Effector memory CD8-positive, alpha-beta T cell (primary cell): Measurements from ENCODE around the gene FAM83F.
A peak's percentile ranks its signal among the peaks of the same experiment; 100 is the strongest.
"Not testable (repeated sequence)": the region's sequence is repeated elsewhere in the genome, so short reads cannot be mapped to it uniquely, and the experiment has no call there.

Source experiments
- ATAC-seq: fragments of 150-1000 bp; cut with Tn5 transposase; replicated peaks from 2 replicates; pipeline ENCODE4 v1.10.0; 2021; ENCODE audit warnings: mild to moderate bottlenecking, moderate library complexity
- DNase-seq, 3 experiments: peaks; one replicate each; pipeline ENCODE4 v3.0.0; 2021
- H3K27ac Mint-ChIP-seq, 2 donors: one replicate each; pipeline ENCODE4 v1.8.0; 2022; ENCODE audit warnings: mild to moderate bottlenecking in 2 of 2, mixed read lengths in 2 of 2, moderate library complexity in 2 of 2
- H3K27me3 Mint-ChIP-seq, 2 donors: one replicate each; pipeline ENCODE4 v1.8.0; 2022; ENCODE audit warnings: mixed read lengths in 2 of 2
- H3K36me3 Mint-ChIP-seq: one replicate; pipeline ENCODE4 v1.8.0; 2022; ENCODE audit warnings: mild to moderate bottlenecking, moderate library complexity, mixed read lengths; ENCODE audit not compliant: insufficient read depth
- H3K4me1 Mint-ChIP-seq, 2 donors: one replicate each; pipeline ENCODE4 v1.8.0; 2022; ENCODE audit warnings: low read depth in 2 of 2, mixed read lengths in 2 of 2
- H3K4me3 Mint-ChIP-seq, 2 donors: one replicate each; pipeline ENCODE4 v1.8.0; 2022; ENCODE audit warnings: mild to moderate bottlenecking in 2 of 2, mixed read lengths in 2 of 2, moderate library complexity in 2 of 2
- H3K9me3 Mint-ChIP-seq, 2 donors: one replicate each; pipeline ENCODE4 v1.8.0; 2022; ENCODE audit warnings: mixed read lengths in 2 of 2

Gene FAM83F

DNA sequence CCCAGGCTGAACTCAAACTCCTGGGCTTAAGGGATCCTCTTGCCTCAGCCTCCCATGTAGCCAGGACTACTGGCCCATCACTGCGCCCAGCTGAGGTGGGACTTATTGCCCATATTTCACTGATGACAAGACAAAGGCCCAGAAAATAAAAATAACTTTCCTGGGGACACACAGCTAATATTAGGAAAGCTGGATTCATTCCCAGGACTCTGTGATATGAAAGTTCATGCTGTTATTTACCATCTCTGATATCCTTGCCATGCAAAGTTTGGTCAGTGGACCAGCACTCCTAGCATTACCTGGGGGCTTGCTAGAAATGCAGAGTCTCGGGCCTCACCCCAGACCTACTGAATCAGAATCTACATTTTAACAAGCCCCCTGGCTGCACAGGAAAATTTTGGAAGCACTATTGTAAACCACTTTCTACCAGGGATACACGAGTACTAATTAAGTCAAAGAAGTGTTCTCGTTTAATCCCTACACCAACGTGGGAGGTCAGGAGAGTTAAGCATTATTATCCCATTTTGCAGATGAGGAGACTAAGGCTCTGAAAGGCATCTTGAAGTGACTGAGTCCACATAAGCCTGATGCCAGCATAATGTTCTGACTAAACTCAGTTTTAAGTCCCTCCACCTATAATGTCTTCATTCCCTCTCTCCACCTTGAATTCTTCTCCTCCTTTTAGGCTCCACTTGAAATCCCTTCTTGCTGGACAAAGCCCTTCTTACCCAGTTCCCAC lies 2.5 kb upstream of the FAM83F start:
- ATAC-seq: no peak

DNA sequence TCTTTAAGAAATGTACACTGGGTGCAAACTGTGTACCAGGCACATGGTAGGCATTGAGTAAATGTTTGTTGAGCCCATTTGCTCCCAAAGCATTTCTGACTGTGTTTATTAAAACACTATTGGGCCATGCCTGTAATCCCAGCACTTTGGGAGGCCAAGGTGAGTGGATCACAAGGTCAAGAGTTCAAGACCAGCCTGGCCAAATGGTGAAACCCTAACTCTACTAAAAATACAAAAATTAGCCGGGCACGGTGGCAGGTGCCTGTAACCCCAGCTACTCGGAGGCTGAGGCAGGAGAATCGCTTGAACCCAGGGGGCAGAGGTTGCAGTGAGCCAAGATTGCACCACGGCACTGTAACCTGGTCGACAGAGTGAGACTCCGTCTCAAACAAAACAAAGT lies 1.9 kb upstream of the FAM83F start:
- H3K4me3 Mint-ChIP-seq, H3K36me3 Mint-ChIP-seq, H3K9me3 Mint-ChIP-seq, ATAC-seq, DNase-seq, H3K27ac Mint-ChIP-seq: not testable (repeated sequence)
- Mint-ChIP-seq H3K27me3 (peaks cover 68 to 73% of the 10 kb centered on the region in 2 donors), H3K4me1 (peaks cover 0 to 10% of the 10 kb centered on the region in 2 donors)

More for the DNA sequence above, 2.5 kb upstream of the FAM83F start:
- Mint-ChIP-seq H3K27me3 (peaks cover 63 to 66% of the 10 kb centered on the region in 2 donors), H3K9me3 (no peaks in the 10 kb centered on the region), H3K4me1 (peaks cover 0 to 10% of the 10 kb centered on the region in 2 donors), H3K4me3 (no peak overlapping the region), H3K27ac (no peak overlapping the region), H3K36me3 (peaks cover 7% of the 10 kb centered on the region)
- DNase-seq: no peak

DNA sequence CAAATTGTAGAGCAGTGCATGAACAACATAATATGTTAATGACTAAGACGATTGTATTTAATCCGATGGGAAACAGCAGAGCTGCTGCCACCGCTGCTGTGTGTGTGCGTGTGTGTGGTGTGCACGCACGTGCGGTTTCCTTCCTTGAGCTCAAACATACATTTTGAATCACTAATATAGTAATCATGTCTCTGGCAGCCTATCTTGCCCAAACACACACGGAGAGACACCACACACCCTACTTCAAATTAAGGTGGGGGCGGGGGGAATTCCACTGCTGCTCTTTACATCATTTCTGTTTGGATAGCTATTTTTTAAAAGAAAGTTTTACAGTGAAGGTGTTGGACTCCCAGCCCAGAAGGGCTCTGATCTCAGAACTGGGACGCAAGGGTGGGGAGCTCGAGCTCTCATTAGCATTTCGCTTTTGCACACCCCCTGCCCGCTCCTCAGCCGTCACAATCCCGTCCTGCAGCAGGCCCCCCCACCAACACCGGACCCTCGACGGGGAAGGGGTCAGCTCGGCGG lies 651 bp upstream of the FAM83F start:
- DNase-seq (no peak), ATAC-seq (peak; percentile 65)
- peaks cover 0 to 5% of the 10 kb centered on the region in 2 donors for H3K4me1 Mint-ChIP-seq
- no peaks in the 10 kb centered on the region for H3K9me3 Mint-ChIP-seq
- peaks cover 58 to 75% of the 10 kb centered on the region in 2 donors for H3K27me3 Mint-ChIP-seq
- H3K36me3 Mint-ChIP-seq: peaks cover 4% of the 10 kb centered on the region
- peak overlapping the region; percentile 44 to 52 for H3K4me3 Mint-ChIP-seq
- H3K27ac Mint-ChIP-seq: no peak overlapping the region

GRCh38 chr22:39995393-39996252 lies 869 bp downstream of the FAM83F start:
- Mint-ChIP-seq H3K4me1 (peaks cover 1 to 5% of the 10 kb centered on the region in 2 donors), H3K36me3 (peaks cover 4% of the 10 kb centered on the region), H3K27me3 (peaks cover 48 to 81% of the 10 kb centered on the region in 2 donors), H3K4me3 (peak overlapping the region in 1 of 2 donors; percentile 21), H3K9me3 (no peaks in the 10 kb centered on the region), H3K27ac (no peak overlapping the region)
- ATAC-seq (no peak), DNase-seq (no peak)

- peaks cover 1 to 5% of the 10 kb centered on the region in 2 donors for H3K4me1 Mint-ChIP-seq
- DNase-seq: no peak
- H3K27ac Mint-ChIP-seq: no peak overlapping the region
- H3K9me3 Mint-ChIP-seq: no peaks in the 10 kb centered on the region
- H3K27me3 Mint-ChIP-seq: peaks cover 40 to 88% of the 10 kb centered on the region in 2 donors
- no peak overlapping the region for H3K4me3 Mint-ChIP-seq
- peaks cover 4% of the 10 kb centered on the region for H3K36me3 Mint-ChIP-seq
- ATAC-seq: no peak
Measured at GRCh38 chr22:39996732-39997131, 2.0 kb downstream of the FAM83F start.

DNA sequence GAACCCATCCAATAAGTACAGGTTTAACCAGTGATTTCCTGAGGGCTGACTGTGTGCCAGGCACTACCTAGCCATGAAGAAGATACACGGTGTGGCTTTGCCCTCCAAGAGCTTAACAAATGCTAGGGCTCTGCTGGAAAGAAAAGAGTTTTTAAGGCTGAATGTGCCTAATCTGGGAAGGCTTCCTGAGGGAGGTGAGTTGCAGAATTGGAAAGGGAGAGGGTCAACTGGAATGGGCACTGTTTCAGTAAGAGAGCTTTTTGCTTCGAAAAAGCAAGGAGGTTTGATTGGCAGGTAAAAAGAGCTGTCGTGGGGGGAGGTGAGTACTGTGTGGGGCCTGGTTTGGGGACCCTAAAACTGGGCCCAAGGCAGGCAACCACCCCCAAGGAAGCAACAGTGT lies 2.7 kb downstream of the FAM83F start:
- H3K27me3 Mint-ChIP-seq: peaks cover 35 to 88% of the 10 kb centered on the region in 2 donors
- no peak overlapping the region for H3K4me3 Mint-ChIP-seq
- peak overlapping the region in 1 of 2 donors; percentile 57 for H3K27ac Mint-ChIP-seq
- ATAC-seq (no peak), DNase-seq (no peak)
- H3K36me3 Mint-ChIP-seq: peaks cover 4% of the 10 kb centered on the region
- peaks cover 1 to 5% of the 10 kb centered on the region in 2 donors for H3K4me1 Mint-ChIP-seq
- H3K9me3 Mint-ChIP-seq: no peaks in the 10 kb centered on the region

DNA sequence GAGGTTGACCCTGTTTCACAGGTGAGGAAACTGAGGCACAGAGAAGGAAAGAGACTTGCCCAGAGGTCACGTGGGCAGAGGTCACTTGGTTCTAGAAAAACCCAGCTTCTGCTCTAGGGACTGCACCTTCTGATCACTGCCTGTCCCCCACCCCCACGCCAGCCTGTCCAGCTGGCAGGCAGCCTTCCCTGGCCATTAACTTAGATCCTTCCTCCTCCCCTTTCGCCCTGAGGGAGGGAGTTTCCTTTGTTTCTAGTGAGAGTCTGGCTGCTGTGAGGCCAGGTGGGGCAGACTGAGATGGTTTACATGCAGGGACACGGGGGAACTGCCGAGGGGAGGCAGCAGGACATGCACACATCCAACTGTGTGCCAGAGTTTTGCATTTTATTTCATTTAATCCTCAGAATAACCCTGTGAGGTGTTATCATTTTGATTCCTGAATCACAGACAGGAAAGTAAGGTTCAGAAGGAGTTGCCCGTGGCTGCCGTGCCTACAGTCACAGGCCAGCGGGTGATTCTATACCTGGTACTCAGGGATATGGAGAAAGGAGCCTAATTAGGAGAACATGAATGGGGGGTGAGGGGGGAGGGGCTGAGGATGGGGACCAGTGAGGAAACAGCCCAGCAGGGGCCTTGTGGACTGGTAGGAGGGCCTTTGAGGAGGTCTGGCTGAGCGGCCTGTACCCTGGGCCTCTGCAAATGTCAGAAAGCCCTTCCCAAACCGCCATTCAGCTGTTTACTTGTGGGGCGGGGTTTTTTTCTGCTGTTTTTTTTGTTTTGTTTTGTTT lies 3.4 kb downstream of the FAM83F start:
- Mint-ChIP-seq H3K4me1 (peaks cover 1 to 5% of the 10 kb centered on the region in 2 donors), H3K9me3 (no peaks in the 10 kb centered on the region)

GRCh38 chr22:39999144-39999757 lies 4.5 kb downstream of the FAM83F start:
- Mint-ChIP-seq H3K4me3 (no peak overlapping the region), H3K36me3 (no peaks in the 10 kb centered on the region), H3K27ac (no peak overlapping the region), H3K4me1 (peaks cover 0 to 1% of the 10 kb centered on the region in 2 donors), H3K27me3 (peaks cover 17 to 73% of the 10 kb centered on the region in 2 donors), H3K9me3 (no peaks in the 10 kb centered on the region)
- no peak for ATAC-seq
- no peak for DNase-seq

More for the DNA sequence above, 3.4 kb downstream of the FAM83F start:
- Mint-ChIP-seq H3K27ac (peak overlapping the region in 1 of 2 donors; percentile 57), H3K4me3 (no peak overlapping the region), H3K27me3 (peaks cover 28 to 84% of the 10 kb centered on the region in 2 donors), H3K36me3 (peaks cover 4% of the 10 kb centered on the region)
- DNase-seq (no peak), ATAC-seq (no peak)

GRCh38 chr22:40000171-40000570 lies 5.4 kb downstream of the FAM83F start:
- Mint-ChIP-seq H3K36me3 (no peaks in the 10 kb centered on the region), H3K9me3 (no peaks in the 10 kb centered on the region), H3K27me3 (peaks cover 22 to 79% of the 10 kb centered on the region in 2 donors), H3K4me3 (no peak overlapping the region), H3K4me1 (peaks cover 0 to 1% of the 10 kb centered on the region in 2 donors), H3K27ac (no peak overlapping the region)
- ATAC-seq (no peak), DNase-seq (no peak)

DNA sequence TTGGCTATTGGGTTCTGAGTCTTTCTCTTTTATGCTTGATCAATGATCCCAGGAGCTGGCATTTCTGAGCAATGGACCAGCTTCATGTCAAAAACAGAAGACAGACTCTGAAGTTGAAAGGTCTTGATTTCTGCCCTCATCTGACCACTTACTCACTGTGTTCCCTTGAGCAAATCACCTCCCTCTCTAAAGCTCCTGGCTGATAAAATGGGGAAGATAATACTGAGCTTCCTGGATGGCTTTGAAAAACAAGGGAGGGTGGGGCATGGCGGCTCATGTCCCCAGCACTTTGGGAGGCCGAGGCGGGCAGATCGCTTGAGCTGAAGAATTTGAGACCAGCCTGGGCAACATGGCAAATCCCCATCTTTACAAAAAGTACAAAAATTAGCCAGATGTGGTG lies 6.4 kb downstream of the FAM83F start:
- peaks cover 17 to 78% of the 10 kb centered on the region in 2 donors for H3K27me3 Mint-ChIP-seq
- DNase-seq (no peak), ATAC-seq (no peak)
- H3K9me3 Mint-ChIP-seq: no peaks in the 10 kb centered on the region
- peaks cover 0 to 1% of the 10 kb centered on the region in 2 donors for H3K4me1 Mint-ChIP-seq
- H3K27ac Mint-ChIP-seq: no peak overlapping the region
- no peaks in the 10 kb centered on the region for H3K36me3 Mint-ChIP-seq
- H3K4me3 Mint-ChIP-seq: no peak overlapping the region

GRCh38 chr22:40001800-40002577 lies 7.2 kb downstream of the FAM83F start:
- Mint-ChIP-seq H3K4me3 (no peak overlapping the region), H3K27me3 (peaks cover 14 to 78% of the 10 kb centered on the region in 2 donors), H3K36me3 (no peaks in the 10 kb centered on the region), H3K9me3 (no peaks in the 10 kb centered on the region), H3K27ac (no peak overlapping the region), H3K4me1 (peaks cover 0 to 1% of the 10 kb centered on the region in 2 donors)
- DNase-seq (no peak), ATAC-seq (no peak)
